ENCODE results near the gene CAPZA2.

CAPZA2 gene

GRCh38 chr7:116862951-116863670, 724 bp downstream of the CAPZA2 start:
- peak; percentile 17 for DNase-seq (ENCODE audit: low spot score)

DNA sequence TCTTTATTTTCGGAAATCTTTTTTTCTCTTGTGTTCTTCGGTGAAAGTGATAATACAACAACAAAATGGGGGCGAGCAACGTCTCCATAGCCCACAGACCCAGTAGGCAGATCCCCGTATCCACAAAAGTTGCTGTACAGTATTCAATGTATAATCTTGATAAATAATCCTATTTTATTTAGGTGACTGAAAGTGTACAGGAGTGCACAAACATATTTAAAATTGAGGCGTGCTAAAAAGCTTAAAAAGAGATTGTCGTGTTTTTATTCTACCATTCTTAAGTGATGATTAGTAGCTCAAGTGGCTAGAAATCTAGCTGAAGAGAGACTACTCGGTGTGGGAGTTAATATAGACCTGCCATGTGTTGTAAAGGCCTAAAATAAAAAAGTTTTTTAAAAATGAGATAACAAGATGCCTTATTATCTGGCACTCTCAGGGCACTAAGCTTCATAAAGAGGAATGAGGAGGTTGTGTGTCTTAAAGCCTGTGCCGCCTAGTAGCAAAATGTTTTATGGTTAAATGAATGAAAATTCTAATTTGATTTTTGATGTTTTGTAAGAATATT, 1.6 kb downstream of the CAPZA2 start:
- no peak for DNase-seq (ENCODE audit: low spot score)

GRCh38 chr7:116871061-116871700, 8.8 kb downstream of the CAPZA2 start:
- DNase-seq (ENCODE audit: low spot score): no peak

GRCh38 chr7:116872026-116872425, 9.6 kb downstream of the CAPZA2 start:
- DNase-seq (ENCODE audit: low spot score): no peak

GRCh38 chr7:116873619-116874018, 11.2 kb downstream of the CAPZA2 start:
- no peak for DNase-seq (ENCODE audit: low spot score)

DNA sequence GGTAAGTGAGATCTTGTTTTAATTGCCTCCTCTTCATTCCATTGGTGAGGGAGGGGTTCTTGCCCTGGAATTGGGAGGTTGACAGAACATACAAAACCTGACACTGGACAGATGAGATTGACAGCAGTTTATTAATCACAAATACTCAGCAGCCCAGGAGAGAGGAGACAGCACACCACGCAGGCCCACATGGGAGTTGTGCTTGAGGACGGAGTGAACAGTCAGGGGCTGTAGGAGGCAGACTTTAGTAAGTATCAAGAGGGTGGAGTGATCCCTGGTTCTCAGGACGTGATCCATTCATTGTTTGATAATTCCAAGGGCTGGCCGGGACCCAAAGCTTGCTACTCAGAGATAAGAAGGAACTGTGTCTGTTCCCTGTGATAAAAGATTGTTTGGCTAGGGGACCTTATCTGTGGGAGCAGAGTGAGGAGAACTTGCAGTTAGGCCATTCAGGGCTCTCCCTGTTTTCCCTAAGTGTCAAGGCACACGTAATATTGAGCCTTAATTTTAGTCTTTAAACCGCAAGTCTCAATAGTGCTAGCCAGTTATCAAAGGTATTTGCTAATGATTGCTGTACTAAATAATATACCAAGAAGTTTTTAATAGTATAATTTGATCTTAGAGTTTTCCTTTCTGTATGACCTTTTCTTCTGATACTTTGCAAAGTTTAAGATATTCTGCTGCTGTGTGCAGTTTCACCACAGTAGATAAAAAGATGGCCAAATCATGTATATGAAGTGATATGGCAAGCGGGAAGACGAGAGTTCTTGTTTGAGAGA, 14.5 kb downstream of the CAPZA2 start:
- no peak for DNase-seq (ENCODE audit: low spot score)

DNA sequence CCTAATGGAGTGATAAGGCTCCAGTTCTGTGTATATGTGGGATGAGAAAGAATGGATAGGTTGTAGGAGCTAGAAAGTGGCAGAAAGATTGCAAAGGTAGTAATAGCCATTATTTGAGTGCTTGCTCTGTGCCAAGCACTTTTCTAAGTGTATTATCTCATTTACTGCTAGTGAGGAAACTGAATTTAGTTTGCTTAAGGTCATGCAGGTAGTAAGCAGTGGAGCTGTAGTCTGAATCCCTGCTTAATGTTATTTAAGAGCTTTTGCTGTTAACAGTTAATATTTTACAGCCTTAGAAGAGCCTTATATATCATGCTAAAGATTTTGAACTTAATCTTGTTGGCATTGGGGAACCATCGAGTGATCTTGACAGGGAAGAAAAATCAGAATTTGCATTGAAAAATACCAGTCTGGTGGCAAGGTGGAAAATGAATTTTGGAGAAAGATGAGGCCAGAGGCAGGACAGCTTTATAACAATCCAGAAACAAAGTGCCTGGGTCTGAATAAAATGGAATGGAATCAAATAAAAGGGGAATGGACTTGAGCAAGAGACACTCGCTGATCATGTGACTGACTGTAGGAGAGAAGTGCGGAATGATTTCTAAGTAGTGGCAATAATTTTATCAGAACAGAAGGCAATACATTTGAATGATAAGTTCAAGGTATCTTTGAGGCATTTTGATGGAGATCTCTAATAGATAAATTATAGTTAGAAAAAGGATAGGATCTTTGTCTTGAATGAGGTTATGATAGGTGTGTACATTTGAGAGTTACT, 15.2 kb downstream of the CAPZA2 start:
- DNase-seq (ENCODE audit: low spot score): no peak

GRCh38 chr7:116884691-116885090, 22.3 kb downstream of the CAPZA2 start:
- no peak for DNase-seq (ENCODE audit: low spot score)

GRCh38 chr7:116885724-116886123, 23.3 kb downstream of the CAPZA2 start:
- peak; percentile 17 for DNase-seq (ENCODE audit: low spot score)

- DNase-seq (ENCODE audit: low spot score): no peak
These were observed 24.3 kb downstream of the CAPZA2 start for GRCh38 chr7:116886543-116887156.

- no peak for DNase-seq (ENCODE audit: low spot score)
These were observed 26.5 kb downstream of the CAPZA2 start for GRCh38 chr7:116888895-116889294.

GRCh38 chr7:116895849-116896248, 33.5 kb downstream of the CAPZA2 start:
- DNase-seq (ENCODE audit: low spot score): no peak

DNA sequence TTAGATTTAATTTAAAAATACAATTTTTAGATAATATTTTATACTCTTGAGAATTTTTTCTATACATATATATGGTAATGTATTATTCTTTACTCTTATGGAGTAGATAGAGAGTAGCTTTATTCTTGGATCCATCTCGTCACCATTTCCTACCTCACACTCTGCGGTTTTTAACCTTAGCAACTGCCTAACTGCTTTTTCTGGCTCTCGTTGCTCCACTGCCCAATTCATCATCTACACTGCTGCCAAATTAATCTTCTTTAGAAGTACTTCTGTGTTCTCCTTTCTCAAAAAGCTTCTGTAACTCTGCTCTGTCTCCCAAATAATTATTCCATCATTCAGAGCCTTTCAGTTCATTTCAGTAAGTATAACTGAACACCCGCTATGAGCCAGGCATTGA, 35.3 kb downstream of the CAPZA2 start:
- DNase-seq (ENCODE audit: low spot score): no peak

DNA sequence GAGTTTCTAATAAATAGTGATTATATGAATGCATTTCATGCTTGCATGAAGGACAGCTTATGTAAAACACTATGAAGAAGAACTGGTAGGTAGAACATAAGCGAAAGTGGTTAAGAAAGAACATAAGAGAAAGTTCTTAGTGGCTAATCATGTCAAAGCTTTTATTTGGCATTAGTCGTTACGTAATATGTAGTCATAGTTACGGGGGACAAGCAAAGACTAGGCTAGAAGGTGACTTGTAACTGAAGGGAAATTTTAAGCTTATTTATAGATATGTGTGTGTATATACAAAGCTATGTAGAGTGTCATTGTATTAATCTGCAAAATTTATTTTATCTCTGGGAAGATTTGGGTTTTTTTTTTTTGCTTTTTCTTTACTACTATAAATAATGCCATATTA, 36.9 kb downstream of the CAPZA2 start:
- peak; percentile 23 for DNase-seq (ENCODE audit: low spot score)

DNA sequence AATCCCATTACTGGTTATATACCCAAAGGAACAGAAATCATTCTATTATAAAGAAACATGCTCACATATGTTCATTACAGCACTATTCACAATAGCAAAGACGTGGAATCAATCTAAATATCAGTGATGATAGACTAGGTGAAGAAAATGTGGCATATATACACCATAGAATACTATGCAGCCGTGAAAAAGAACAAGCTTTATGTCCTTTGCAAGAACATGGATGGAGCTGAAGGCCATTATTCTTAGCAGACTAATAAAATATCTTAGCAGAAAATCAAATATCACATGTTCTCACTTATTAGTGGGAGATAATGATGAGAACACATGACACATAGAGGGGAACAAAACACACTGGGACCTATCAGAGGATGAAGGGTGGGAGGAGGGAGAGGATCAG, 38.8 kb downstream of the CAPZA2 start:
- DNase-seq (ENCODE audit: low spot score): no peak

- no peak for DNase-seq (ENCODE audit: low spot score)
These were observed 40.5 kb downstream of the CAPZA2 start for GRCh38 chr7:116902867-116903266.

DNA sequence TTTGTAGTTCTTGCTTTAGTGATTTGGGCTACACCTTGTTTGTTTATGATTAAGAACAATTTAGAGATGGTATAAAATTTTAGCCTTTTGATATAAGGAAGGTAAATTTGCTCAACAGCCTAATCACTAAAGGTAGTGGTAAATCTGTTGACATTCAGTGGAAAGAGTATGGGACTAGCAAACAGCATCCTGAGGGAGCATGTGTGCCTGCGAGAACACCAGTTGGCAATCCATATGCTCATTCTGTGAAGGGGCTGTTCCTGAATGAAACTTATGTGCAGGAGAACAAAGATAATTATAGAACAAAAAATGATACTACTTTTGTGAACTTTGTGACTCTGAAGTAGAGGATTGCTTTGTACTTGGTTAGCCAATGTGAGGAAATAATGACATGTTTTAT, 44.0 kb downstream of the CAPZA2 start:
- no peak for DNase-seq (ENCODE audit: low spot score)

DNA sequence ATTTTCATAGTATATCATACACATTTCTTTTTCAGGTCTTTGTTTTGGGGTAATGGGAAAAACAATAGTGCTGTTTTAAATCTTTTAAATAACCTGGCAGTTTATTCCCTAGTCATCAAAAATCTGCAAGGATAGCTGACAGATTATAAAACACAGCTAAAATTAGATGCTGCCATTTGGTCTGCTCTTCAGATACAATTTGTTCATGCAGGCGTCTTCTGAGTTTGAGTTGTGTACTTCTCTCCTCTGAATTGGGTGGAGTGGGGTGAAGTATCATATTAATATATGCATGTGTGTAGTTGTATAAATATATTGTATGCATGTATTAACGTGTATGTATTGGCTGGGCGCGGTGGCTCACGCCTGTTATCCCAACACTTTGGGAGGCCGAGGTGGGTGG, 48.0 kb downstream of the CAPZA2 start:
- DNase-seq (ENCODE audit: low spot score): no peak

DNA sequence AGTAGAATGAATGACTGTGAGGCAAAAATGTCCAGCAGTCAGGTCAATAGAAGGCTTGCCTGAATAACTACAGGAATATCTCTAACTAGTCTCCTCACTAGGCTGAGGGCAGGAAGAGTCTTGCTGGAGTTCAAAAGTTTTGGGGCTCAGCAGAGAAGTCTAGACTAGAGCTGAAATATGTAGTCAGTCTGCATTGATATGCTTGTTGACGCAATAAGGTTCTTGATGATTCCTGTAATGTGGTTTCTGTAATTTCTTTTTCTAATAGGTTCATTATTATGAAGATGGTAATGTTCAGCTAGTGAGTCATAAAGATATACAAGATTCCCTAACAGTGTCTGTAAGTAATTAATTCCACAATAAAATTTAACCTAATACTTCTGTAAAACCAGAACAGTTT, 49.4 kb downstream of the CAPZA2 start:
- DNase-seq (ENCODE audit: low spot score): no peak

DNA sequence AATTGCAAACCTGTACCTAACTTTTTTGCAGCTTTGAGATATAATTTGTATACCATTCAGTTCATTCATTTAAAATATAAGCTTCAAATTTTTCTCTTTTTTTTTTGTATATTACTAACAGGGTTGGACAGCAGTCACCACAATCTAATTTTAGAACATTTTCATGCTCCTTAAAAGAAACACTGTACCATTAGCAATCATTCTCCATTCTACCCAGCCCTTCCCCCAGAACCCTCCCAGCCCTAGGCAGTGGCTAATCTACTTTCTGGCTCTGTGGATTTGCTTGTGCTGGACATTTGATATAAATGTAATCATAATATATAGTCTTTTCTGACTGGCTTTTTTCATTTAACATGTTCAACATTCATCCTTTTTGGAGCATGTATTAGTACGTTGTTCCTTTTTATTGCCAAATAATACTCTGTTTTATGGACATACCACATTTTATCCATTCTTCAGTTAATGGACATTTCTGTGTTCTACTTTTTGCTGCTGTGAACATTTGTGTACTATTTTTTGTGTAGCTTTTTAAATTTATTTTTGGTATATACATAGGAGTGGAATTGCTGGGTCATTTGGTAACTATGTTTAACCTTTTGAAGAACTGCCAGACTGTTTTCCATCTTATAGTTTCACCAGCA, 50.0 kb downstream of the CAPZA2 start:
- no peak for DNase-seq (ENCODE audit: low spot score)

DNA sequence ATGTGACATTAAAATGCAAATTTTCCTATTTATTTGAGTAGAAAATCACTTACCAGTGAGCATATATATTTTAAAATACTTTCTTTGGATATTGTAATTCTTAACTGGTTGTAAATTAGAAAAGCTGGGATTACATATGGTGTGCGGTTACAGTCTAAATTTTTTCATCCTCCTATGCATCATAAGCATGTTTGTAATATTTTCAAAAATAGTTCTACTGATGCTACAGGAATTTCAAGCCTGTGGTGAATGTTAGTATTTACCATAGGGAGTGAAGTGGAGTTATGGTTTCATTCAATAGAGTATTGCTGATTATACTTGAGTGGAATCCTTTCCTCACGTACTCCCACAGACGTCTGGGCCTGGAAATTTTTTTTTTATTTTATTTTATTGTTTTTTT, 56.3 kb downstream of the CAPZA2 start:
- DNase-seq (ENCODE audit: low spot score): no peak

Measured in HuH-7 (cell line).